Endodermal cell (in vitro differentiated cells): Measurements from ENCODE around the gene ABCA7. TPM values are rescaled to one million over a fixed set of nuclear protein-coding genes. Genes with fewer than 3 reads are reported as not detected.

Experiments used
- DNase-seq: peaks from one replicate; pipeline ENCODE4 v3.0.0-alpha.2; 2017
- H3K27ac ChIP-seq: 2 replicates; pipeline ENCODE4 v1.5.1; 2013; ENCODE audit warnings: mild to moderate bottlenecking, low read depth, low read length, moderate library complexity
- H3K27me3 ChIP-seq: 2 replicates; pipeline ENCODE4 v1.6.1; 2013; ENCODE audit warnings: mild to moderate bottlenecking, low read length, moderate library complexity; ENCODE audit not compliant: insufficient read depth, control insufficient read depth, poor library complexity, severe bottlenecking
- H3K36me3 ChIP-seq: 2 replicates; pipeline ENCODE4 v1.7.0; 2013; ENCODE audit warnings: mild to moderate bottlenecking, low read length, moderate library complexity; ENCODE audit not compliant: control insufficient read depth, insufficient read depth
- H3K4me1 ChIP-seq: one replicate; pipeline ENCODE4 v1.7.0; 2013; ENCODE audit warnings: low read length; ENCODE audit not compliant: control insufficient read depth, insufficient read depth
- H3K4me3 ChIP-seq: 2 replicates; pipeline ENCODE4 v1.5.1; 2013; ENCODE audit warnings: mild to moderate bottlenecking, low read length, moderate library complexity
- H3K9ac ChIP-seq: 2 replicates; pipeline ENCODE4 v1.6.1; 2013; ENCODE audit warnings: mild to moderate bottlenecking, low read length, moderate library complexity; ENCODE audit not compliant: poor library complexity, severe bottlenecking; ENCODE audit errors: extremely low read depth
- H3K9me3 ChIP-seq: 2 replicates; pipeline ENCODE4 v1.6.1; 2013; ENCODE audit warnings: mild to moderate bottlenecking, low read length, moderate library complexity; ENCODE audit not compliant: control insufficient read depth
- H3K27ac Mint-ChIP-seq: 2 replicates; pipeline ENCODE4 v1.8.0; 2020; ENCODE audit warnings: mixed read lengths
- H3K27me3 Mint-ChIP-seq: 2 replicates; pipeline ENCODE4 v1.8.0; 2021; ENCODE audit warnings: mild to moderate bottlenecking, mixed read lengths; ENCODE audit not compliant: insufficient read depth
- H3K36me3 Mint-ChIP-seq: 2 replicates; pipeline ENCODE4 v1.8.0; 2020; ENCODE audit warnings: low read depth, mixed read lengths
- H3K4me1 Mint-ChIP-seq: 2 replicates; pipeline ENCODE4 v1.8.0; 2020; ENCODE audit warnings: mixed read lengths
- H3K4me3 Mint-ChIP-seq: 2 replicates; pipeline ENCODE4 v1.8.0; 2020; ENCODE audit warnings: mild to moderate bottlenecking, moderate library complexity, mixed read lengths
- H3K9me3 Mint-ChIP-seq: 2 replicates; pipeline ENCODE4 v1.8.0; 2020; ENCODE audit warnings: mild to moderate bottlenecking, mixed read lengths
- CTCF ChIP-seq: fragments of 200-600 bp; sonication (generic); conservative IDR thresholded peaks from 2 replicates; pipeline ENCODE4 v1.5.0; 2021; ENCODE audit warnings: antibody characterized with exemption, mild to moderate bottlenecking
- WGBS, 2 experiments: methylation state at CpG; one replicate each; pipeline versions ENCODE4 v1.1.5 to v1.1.7; 2013; ENCODE audit warnings: missing lambda C conversion rate in 2 of 2, mixed read lengths in 1 of 2; ENCODE audit not compliant: insufficient coverage in 1 of 2, insufficient read length in 1 of 2; 5-methylcytosine and 5-hydroxymethylcytosine counted together
- total RNA-seq, 2 donors: library from RNA; stranded (reverse); fragmentation: NEBNext Ultra II Directional in 1 of 2; extraction: Animal tissue kit (Norgen Biotek cat#: 25700) in 1 of 2; gene quantifications; 2 replicates in 1 of 2; 3 replicates in 1 of 2; pipeline ENCODE4 v1.2.1, GENCODE V29; 2021

The ABCA7 gene
- total RNA-seq, 2 donors from 2014 or later = 67.2 to 68.7 TPM

- Histone ChIP-seq H3K4me3 (no peak overlapping the region), H3K9ac (no peak overlapping the region), H3K27ac (no peak overlapping the region), H3K9me3 (no peaks in the 10 kb centered on the region), H3K36me3 (no peaks in the 10 kb centered on the region), H3K27me3 (peaks cover 2% of the 10 kb centered on the region), H3K4me1 (no peaks in the 10 kb centered on the region)
- H3K27me3 Mint-ChIP-seq = peaks cover 1% of the 10 kb centered on the region
- H3K36me3 Mint-ChIP-seq = peaks cover 13% of the 10 kb centered on the region
- H3K4me3 Mint-ChIP-seq = no peak overlapping the region
- H3K27ac Mint-ChIP-seq = no peak overlapping the region
- no peak for TF ChIP-seq CTCF
- WGBS, 2 experiments = 94 to 98% methylated on average over 44 to 73 of the region's 73 CpGs
- H3K9me3 Mint-ChIP-seq = peaks cover 8% of the 10 kb centered on the region
- no peaks in the 10 kb centered on the region for H3K4me1 Mint-ChIP-seq
- no peak for DNase-seq
These were observed 32.3 kb upstream of the ABCA7 start for GRCh38 chr19:1007399-1008251.

GRCh38 chr19:1008268-1009040 lies 31.5 kb upstream of the ABCA7 start:
- peaks cover 7% of the 10 kb centered on the region for H3K36me3 ChIP-seq
- Mint-ChIP-seq H3K4me1 (no peaks in the 10 kb centered on the region), H3K27me3 (no peaks in the 10 kb centered on the region), H3K4me3 (no peak overlapping the region), H3K27ac (no peak overlapping the region), H3K9me3 (peaks cover 8% of the 10 kb centered on the region), H3K36me3 (peaks cover 13% of the 10 kb centered on the region)
- no peaks in the 10 kb centered on the region for H3K4me1 ChIP-seq
- no peaks in the 10 kb centered on the region for H3K27me3 ChIP-seq
- WGBS, 2 experiments = 94 to 95% methylated on average over 31 to 42 of the region's 45 CpGs
- no peak for DNase-seq
- H3K9me3 ChIP-seq = no peaks in the 10 kb centered on the region
- TF ChIP-seq CTCF = no peak
- no peak overlapping the region for H3K4me3 ChIP-seq
- H3K9ac ChIP-seq = no peak overlapping the region
- no peak overlapping the region for H3K27ac ChIP-seq

DNA sequence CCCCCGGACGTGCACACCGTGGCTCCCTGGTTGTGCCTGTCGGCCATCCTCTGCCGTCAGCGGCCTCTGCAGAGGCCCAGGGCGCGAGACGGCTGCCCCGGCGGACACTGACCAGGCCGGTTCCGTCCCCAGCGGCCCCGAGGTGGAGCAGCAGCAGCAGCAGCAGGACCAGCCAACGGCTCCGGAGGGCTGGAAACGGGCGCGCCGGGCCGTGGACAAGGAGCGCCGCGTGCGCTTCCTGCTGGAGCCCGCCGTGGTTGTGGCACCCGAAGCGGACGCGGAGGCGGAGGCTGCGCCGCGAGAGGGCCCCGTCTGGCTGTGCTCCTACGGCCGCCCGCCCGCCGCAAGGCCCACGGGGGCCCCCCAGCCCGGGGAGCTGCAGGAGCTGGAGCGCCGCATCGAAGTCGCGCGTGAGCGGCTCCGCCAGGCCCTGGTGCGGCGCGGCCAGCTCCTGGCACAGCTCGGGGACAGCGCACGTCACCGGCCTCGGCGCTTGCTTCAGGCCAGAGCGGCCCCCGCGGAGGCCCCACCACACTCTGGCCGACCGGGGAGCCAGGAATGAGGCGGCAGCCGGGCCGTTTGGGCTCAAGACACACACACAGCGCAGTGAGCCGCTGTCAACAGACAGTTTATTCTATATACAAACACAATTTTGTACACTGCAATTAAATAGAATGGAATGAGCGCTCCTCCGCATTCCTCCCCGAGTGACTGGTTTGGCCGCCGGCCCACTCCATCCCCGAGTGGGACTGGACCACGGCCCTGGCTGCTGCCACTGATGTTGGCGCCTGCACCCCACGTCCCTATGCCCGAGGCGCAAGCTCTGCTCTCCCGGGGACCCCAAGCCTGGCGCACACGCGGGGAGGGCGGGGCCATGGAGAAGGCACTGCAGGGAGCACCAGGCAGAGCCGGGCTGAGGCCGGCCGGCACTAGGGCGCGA lies 30.6 kb upstream of the ABCA7 start:
- no peak overlapping the region for H3K27ac Mint-ChIP-seq
- WGBS, 2 experiments = 94 to 95% methylated on average over 61 to 92 of the region's 92 CpGs

More for the DNA sequence above, 30.6 kb upstream of the ABCA7 start:
- Histone ChIP-seq H3K9me3 (no peaks in the 10 kb centered on the region), H3K27ac (no peak overlapping the region), H3K4me3 (no peak overlapping the region), H3K36me3 (peaks cover 9% of the 10 kb centered on the region), H3K27me3 (no peaks in the 10 kb centered on the region), H3K4me1 (no peaks in the 10 kb centered on the region), H3K9ac (no peak overlapping the region)
- Mint-ChIP-seq H3K9me3 (peaks cover 8% of the 10 kb centered on the region), H3K36me3 (peaks cover 13% of the 10 kb centered on the region), H3K4me1 (no peaks in the 10 kb centered on the region), H3K27me3 (no peaks in the 10 kb centered on the region), H3K4me3 (no peak overlapping the region)
- no peak for TF ChIP-seq CTCF
- DNase-seq = no peak
